Measurements from ENCODE around the gene OR5T2.

- no peak for TF ChIP-seq POLR2AphosphoS5 (IDR thresholded peaks at IDR 0.05; ENCODE audit: low read depth, low read length)
- TF ChIP-seq POLR2A (IDR thresholded peaks at IDR 0.05; ENCODE audit: low read depth, low read length), result no peak
These were observed 45.5 kb downstream of the OR5T2 start for GRCh38 chr11:56188602-56189001.
